Right lobe of liver (tissue), 4 donors: ENCODE results near the gene GORASP2.

ENCODE experiments used
- CTCF ChIP-seq, 4 donors: fragments of 200-600 bp in 3 of 4; fragments of 450-650 bp in 1 of 4; IDR thresholded peaks; one replicate each; pipeline versions ENCODE4 v1.5.1 to v1.8.0; 2016 to 2022; ENCODE audit warnings: antibody characterized with exemption in 4 of 4, mild to moderate bottlenecking in 2 of 4
- POLR2A ChIP-seq: fragments of 450-650 bp; IDR thresholded peaks from one replicate; pipeline ENCODE4 v1.6.1; 2017; ENCODE audit warnings: antibody characterized with exemption, mild to moderate bottlenecking
- donor health status: DM: no; HTN: no; CAD: no.
- donor health status: DM: no; HTN: no; CAD: no.
- donor health status: DM: no; HTN: yes; CAD: no.

- no peak for TF ChIP-seq CTCF (IDR thresholded peaks at IDR 0.05)
- TF ChIP-seq POLR2A: no peak
Measured at GRCh38 chr2:170930991-170931266, 1.9 kb downstream of the GORASP2 start.
